ENCODE data around the gene CD164. TPM values are rescaled to one million over a fixed set of nuclear protein-coding genes. Genes with fewer than 3 reads are reported as not detected.
A peak's percentile ranks its signal among the peaks of the same experiment; 100 is the strongest.

Gene CD164
- 137 TPM for total RNA-seq
- long read RNA-seq, transcript CD164-202 (6 exons, 3,365 nt): major isoform, 255 of 273 reads
- long read RNA-seq, partial matches to known transcripts: 3 of 273 reads
- long read RNA-seq, other reads (novel, unspliced or antisense): 11 of 273 reads

- intact Hi-C loops (cut with DNase I): loop anchor here (1.0 to 10.0 kb wide), 7 partner anchors 59 to 817 kb away; partner anchors contain the start of genes CEP57L1, FOXO3, MICAL1 and PPIL6
- peak; percentile 95 for DNase-seq (ENCODE audit: low spot score)
These were observed at the start of gene CD164 for GRCh38 chr6:109381747-109382575. CD164 (minus strand) TSS chr6:109382467; CDS start chr6:109382378, 89 bp downstream.

DNA sequence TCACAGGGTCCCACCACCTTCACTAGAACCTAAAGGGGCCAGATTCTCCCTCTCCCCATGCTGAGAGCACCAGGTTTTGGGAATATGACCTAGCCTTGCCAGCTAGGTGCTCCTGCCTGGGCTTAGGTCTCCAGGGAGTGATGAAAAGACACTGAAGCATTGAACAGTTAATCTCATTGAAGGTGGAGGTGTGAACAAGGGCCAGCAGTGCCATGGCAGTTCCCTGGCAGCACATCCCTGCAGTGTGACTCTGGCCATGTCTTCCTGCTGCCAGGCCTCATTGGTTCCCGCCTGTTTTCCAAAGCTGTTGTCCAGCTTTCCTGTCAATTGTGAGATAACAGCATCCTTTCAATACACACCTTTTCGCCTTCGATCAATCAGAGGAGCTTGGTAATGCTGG is 47.2 kb upstream of the CD164 start:
- intact Hi-C loops (cut with DNase I): no loop called here
- no peak for DNase-seq (ENCODE audit: low spot score)

DNA sequence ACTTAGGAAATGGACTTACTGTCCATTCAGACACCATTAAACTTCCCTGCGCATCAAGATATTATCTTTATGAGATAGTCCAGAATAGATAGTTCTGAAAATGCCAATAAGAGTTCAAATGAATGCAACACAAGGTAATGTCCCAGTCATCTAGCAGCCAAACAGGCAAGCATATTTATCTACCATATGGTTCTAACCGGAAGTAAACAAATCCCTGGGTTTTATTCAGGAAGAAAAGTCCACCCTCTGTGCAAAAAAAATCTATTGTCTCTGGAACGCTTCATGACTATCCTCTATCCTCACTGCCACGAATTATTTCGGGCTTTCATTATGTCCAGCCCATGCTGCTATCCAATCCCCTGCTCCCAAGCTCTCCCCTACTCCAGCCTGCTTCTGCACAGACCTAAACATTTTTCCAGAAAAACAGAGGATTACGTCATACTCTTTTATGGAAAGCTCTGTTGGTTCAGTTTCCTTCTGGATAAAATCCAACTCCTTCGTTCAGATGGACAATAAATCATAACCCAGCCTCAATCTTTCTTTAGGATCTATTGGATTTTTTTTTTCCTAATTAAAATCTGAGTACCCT is 46.7 kb upstream of the CD164 start:
- intact Hi-C loops (cut with DNase I): no loop called here
- DNase-seq (ENCODE audit: low spot score): no peak

DNA sequence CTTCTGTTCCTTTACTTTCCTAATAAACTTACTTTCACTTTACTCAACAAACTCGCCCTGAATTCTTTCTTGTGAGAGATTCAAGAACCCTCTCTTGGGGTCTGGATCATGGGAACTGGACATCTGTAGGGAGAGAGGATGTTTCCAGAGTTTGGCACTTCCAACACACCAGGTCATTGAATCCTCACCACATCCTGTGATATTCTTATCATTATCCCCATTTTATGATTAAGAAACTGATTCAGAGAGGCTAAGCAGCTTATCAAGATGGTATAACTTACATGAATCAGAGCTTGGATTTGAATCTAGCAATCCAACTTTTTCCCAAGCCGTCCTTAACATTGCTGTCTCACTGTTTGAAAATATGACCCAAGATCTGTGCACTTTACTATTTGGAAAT is 42.7 kb upstream of the CD164 start:
- intact Hi-C loops (cut with DNase I): no loop called here
- DNase-seq (ENCODE audit: low spot score): no peak

DNA sequence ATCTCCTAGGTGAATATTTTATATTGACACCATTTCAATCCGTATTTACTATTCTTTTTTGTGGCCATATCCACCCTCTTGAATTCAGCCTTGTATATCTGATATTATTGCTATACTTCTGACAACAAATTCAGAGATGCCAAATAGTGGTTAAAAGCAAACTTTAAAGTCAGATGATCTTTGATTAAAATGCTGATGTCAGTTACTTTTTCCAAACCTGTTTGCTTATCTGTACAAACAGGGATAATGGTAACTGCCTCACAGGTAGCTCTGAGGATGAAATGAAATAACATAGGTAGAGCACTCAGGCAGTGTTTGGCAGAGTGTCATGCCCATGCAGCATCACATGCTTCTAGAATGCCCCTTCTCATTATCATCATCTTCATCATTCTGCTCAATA is 38.9 kb upstream of the CD164 start:
- intact Hi-C loops (cut with DNase I): no loop called here
- no peak for DNase-seq (ENCODE audit: low spot score)

DNA sequence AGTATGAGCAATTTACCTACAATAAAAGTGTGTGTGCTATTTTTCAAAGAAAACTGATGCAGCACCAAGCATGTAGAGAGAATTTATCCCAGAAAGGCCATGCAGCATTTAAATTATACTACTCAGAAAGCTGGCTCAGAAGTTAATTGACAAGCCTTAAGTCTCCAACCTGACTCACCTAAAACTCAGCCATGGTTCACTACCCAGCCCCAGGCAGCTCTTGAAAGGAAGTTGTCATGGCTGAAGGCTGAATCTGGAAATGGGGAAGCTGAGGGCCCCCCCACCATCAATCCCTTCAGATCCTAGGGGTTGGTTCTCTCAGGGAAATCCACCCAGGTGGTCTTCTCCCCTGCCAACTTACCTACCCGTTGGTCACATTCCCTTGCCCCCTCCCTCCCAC is 38.5 kb upstream of the CD164 start:
- DNase-seq (ENCODE audit: low spot score): no peak
- intact Hi-C loops (cut with DNase I): no loop called here

DNA sequence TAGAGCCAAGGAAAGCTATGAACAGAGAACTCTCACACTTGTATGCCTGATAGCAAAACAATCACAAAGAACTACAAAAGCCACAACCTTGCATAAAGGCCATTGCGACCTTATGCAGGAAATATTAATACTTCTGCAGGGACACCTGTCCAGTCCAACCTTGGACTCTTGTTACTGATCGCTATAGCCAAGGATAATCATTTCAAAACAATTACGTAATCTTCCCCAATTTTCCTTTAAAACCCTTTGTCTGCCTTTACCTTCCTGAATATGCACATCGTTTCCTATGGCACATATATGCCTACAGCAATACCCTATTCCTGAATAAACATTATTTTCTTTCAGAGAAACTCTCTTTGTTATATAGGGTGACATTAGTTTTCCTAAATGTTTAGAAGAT is 35.4 kb upstream of the CD164 start:
- no peak for DNase-seq (ENCODE audit: low spot score)
- intact Hi-C loops (cut with DNase I): no loop called here

- intact Hi-C loops (cut with DNase I): no loop called here
- no peak for DNase-seq (ENCODE audit: low spot score)
These were observed 28.8 kb upstream of the CD164 start for GRCh38 chr6:109411034-109411433.

DNA sequence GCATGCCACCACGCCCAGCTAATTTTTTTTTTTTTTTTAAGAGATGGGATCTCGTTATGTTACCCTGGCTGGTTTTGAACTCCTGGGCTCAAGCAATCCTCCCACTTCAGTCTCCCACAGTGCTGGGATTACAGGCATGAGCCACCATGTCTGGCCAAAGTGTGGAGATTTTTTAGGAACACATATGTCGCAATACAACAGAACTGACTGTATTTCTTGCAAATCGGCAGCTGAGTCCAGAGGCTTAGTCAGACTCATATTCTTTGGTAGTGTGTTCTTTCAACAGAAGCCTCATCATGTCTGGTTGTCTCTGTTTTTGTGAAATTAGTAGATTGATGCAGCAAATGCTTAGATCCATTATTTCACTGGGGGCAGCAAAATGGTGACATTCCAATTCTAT is 23.9 kb upstream of the CD164 start:
- no peak for DNase-seq (ENCODE audit: low spot score)
- intact Hi-C loops (cut with DNase I): no loop called here

DNA sequence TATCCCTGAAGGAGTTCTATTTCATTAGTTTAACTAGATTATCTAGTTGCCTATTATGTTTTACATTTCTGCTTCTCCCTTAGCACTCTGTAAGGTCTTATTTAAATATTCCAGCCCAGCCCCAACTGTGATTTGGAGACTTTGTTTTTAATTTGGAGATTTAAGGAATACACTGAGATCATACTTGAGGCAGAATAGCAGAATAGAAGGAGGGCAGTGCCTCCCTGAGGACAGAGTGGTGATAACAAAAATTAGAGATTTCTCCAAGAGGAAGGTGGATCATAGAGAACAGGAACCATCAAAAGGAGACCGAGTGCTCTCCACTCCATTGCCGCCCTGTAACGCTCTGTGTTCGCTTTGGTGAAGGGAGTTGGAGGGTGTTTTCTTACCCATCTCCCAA is 14.8 kb upstream of the CD164 start:
- intact Hi-C loops (cut with DNase I): no loop called here
- no peak for DNase-seq (ENCODE audit: low spot score)

DNA sequence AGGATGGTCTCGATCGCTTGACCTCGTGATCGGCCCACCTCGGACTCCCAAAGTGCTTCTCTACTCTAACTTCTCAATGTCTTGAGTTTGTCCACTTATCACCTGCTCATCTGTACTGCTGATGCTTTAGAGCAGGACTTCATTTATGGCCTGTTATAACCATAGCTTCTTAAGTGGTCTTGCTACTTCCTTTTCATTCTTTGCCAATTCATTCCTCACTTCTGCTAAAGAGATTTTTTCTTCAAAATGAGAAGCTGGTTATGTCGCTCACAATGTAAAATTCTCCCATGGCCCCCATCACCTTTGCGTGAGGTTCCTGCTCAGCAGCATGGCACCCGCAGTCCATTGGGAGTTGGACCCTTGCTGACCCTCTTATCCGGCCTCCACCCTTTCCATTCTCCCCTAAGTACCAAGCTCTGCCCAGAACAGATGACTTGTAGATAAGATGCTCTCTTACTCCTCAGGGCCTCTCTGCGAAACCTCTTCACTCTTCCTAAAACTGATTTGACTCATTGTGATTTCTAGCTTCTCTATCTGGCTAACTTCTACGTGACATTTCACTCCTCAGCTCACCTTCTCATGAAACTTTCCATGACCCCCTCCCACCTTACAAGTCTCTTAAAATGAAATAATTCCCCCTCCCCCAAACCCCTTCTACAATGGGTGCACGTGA is 13.9 kb upstream of the CD164 start:
- intact Hi-C loops (cut with DNase I): no loop called here
- no peak for DNase-seq (ENCODE audit: low spot score)

DNA sequence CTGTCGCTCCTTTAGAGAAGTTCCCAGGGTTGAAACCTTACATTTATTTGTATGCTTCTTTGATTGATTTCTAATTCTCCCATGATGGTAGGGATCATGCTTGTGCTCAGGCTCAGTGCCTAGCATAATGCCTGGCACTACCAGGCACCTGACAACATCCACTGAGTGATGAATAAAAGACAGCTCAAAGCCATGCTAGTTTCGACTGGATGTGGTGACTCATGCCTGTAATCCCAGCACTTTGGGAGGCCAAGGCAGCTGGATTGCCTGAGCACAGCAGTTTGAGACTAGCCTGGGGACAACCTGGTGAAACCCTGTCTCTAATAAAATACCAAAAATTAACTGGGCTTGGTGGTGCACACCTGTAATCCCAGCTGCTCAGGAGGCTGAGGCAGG is 11.6 kb upstream of the CD164 start:
- DNase-seq (ENCODE audit: low spot score): no peak
- intact Hi-C loops (cut with DNase I): no loop called here

DNA sequence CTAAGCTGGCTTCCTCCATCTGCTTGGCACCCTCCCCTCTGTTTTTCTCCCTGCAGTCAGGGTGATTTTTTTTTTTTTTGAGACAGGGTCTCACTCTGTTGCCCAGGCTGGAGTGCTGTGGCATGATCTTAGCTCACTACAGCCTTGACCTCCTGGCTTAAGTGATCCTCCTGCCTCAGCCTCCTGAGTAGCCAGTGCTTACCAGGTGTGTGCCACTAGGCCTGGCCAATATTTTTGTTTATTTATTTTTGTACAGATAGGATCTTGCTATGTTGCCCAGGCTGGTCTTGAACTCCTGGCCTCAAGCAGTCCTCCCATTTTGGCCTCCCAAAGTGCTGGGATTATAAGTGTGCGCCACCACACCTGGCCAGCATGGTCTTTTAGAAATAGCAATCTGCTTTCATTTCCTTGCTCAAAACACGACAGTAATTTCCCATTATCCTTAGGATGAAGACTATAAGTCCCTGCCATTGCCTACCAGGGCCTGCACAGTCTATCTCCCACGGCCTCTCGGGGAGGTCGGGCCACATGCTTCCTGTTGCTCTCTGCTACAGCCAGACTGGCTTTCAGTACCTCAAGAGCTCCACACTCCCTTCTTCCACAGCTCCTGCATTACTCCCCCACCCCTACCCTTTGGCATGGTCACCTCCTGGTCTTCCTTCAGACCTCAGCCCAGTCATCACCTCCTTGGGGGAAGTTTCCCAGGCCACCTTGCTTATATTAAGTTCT is 11.1 kb upstream of the CD164 start:
- DNase-seq (ENCODE audit: low spot score): no peak
- intact Hi-C loops (cut with DNase I): no loop called here

- DNase-seq (ENCODE audit: low spot score): no peak
- intact Hi-C loops (cut with DNase I): loop anchor here (10.0 kb wide), 2 partner anchors 445 to 825 kb away; partner anchors contain the start of gene FOXO3
These were observed 7.5 kb upstream of the CD164 start for GRCh38 chr6:109389650-109390274.

- intact Hi-C loops (cut with DNase I): loop anchor here (10.0 kb wide), 2 partner anchors 443 to 823 kb away; partner anchors contain the start of gene FOXO3
- no peak for DNase-seq (ENCODE audit: low spot score)
These were observed 6.0 kb upstream of the CD164 start for GRCh38 chr6:109388265-109388664.

DNA sequence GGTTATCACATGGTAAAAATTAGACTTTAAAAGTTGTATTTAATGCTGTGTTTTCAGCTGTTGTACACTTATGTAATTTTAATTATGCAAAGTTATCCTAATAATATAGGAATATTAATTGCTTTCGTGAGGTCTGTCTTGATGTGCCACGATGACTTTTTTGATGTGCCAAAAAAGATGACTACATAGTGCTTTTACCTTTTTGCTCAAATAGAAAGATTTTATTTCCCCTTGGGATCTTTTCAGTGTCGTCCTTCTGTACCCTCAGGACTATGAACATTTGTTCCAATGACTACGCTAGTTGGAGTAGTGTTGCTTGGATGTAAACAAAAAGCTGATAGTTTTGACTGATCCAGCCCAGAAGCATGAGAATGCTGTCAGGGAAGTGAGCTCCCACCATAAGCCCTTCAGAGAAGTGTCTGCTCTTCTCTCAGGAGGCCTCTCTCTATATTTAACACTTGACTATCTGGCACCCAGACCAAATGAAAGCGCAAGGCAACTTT is 1.2 kb upstream of the CD164 start:
- intact Hi-C loops (cut with DNase I): loop anchor here (2.0 to 10.0 kb wide), 6 partner anchors 57 to 819 kb away; partner anchors contain the start of genes FOXO3, MICAL1, PPIL6 and SMPD2

DNA sequence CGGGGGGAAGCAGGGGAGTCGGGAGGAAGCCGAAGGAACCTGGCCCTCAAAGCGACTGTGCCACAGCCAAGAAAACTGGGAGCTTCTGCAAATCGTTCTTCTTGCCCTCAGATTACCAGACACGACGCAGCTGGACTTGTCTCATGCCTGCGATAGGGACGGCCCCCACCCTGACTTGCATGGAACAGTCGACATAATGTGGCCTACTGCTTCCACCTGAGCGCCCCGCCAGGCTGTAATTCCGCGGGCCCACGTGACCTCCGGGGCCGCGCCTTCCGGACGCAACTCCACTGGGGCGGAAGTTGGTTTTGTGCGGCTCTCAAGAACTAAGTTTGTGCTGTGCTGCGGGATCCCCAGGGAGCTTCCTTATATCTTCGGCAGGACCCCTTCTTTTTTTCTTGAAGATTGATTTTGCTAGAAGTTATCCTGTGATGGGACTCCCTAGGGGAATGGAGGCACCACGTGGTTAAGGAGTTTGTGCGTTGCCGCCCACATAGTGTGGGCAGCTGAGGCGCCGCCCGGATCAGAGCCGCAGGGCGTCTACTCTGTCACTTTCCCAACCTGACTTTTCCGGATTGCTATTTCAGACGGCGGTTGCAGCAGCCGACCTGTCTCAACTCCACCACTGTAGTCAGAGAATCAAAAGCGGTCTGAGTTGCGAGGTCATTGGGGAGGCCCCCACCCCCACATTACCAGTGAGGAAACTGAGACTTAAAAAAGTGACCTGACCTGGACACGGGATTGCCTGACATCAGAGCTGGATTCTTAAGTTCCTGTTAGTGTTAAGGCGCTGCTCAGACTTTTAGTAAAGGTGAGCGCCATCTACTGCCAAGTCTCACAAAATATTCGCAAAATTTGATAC is 540 bp upstream of the CD164 start:
- DNase-seq (ENCODE audit: low spot score): peak; percentile 97
- intact Hi-C loops (cut with DNase I): loop anchor here (1.0 to 10.0 kb wide), 7 partner anchors 58 to 818 kb away; partner anchors contain the start of genes CEP57L1, FOXO3, MICAL1 and PPIL6

More for the DNA sequence above, 1.2 kb upstream of the CD164 start:
- no peak for DNase-seq (ENCODE audit: low spot score)

Data from cardiac septum (tissue), 1 donor.